Inflammatory macrophage treated with lipopolysaccharide for 1 hour (primary cell): ENCODE data around the gene HORMAD1.
"Not testable (repeated sequence)": the region's sequence is repeated elsewhere in the genome, so short reads cannot be mapped to it uniquely, and the experiment has no call there.

ENCODE experiments used
- DNase-seq, 2 donors: peaks; one replicate each; pipeline ENCODE4 v3.0.0-alpha.2; 2020 to 2022

HORMAD1 gene

DNA sequence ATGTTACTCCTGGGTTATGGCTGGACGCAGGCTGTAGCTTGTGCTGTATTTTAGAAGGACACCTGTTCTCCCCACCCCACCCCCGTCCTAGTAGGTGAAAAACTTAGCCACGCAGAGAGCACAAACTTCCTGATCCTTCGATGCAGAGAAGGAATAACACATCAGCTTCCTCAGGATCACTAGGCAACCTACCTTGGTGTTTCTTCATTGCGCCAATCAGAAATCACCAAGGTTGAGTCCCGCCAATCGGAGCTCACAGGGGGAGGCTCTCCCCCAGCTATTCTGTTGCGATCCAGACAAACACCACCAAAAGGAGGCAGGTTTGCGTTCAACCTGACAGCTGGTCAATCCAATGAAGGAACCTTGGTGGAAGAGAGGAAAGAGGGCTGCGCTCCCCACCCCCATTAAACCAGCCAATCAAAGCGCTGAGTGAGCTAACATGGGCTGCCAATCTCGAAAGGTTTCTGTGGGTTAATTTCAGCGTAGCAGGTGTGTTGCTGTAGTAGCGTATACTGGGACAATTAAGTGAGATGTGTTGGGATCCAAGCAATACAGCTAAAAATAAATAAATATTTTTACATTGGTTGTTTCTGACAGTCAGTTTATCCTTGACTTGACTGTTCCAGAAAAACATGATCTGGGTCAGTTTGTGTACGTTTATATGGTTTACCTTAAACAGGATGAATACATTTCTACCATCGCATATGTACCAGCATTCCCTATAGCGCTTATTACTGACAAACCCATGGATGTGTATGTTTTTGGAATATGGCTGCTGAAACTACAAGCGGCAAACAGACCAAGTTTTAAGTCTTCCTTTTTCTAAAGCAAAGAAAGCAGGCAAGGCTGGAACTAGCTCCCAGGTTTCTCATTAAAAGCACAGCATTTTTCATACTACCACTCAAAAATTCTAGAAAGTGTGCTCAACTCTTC lies 23.4 kb downstream of the HORMAD1 start, which contains the start of gene GOLPH3L:
Gene GOLPH3L, minus strand, starts transcription at position 160 of the 933 bp plus-strand sequence. CDS start 2,316 bp downstream, outside the sequence.
- DNase-seq = peak; percentile 67 to 83

DNA sequence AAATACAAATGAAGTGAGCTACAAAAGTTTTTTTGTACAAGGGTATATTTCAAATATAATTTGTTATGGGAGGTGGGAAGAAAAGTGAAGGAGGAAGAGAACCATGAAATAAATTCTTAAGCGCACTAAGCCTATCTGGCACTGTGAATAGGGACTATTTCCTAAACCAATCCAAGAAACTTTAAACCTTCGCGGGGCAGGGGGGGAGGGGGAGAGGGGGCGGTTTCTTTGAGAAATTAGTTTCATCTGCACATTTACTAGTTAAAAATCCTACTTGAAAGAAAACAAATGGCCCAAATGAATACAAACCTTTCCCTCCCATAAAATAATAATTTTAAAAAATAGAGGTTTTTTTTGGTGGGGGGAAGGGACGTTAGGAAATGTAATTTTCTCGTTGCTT lies 24.1 kb downstream of the HORMAD1 start:
- DNase-seq = no peak

GRCh38 chr1:150696162-150696561 lies 24.5 kb downstream of the HORMAD1 start:
- no peak for DNase-seq

GRCh38 chr1:150695561-150695960 lies 25.1 kb downstream of the HORMAD1 start:
- no peak for DNase-seq

DNA sequence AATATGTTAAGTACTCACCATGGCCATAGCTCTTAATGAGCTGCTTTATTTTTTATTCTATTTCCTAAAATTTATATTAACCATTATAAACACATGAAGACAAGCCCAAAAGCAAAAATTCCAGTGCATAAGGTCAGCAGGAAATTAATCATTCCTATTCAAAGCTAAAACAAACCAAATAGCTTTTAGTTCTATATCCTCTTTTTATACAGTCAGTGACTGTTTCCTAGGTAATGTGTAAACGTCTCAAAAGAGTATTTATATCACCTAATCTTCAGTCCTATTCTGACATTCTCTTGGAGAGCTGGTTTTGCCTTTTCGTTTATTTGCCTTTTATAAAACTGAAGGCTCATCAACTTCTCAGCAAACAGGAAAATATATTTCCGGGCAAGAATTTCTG lies 28.0 kb downstream of the HORMAD1 start:
- DNase-seq = no peak

DNA sequence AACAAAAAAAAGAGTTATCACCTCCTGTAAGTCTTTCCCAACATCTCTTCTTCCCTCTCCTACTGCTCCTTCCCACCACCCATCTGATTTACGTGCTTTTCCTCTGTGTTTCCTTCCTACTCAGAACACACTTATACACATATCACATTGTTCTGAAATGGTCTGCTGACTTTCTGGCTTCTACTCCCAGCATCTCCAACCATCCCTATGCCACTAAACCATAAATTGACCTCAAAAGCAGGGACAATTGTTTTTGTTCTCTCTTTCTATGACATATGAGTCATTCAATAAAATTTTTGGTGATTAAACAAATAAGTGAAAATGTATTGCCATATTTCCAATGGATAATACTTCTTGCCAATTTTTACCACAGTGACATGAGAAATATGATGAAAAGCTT lies 31.9 kb downstream of the HORMAD1 start:
- DNase-seq = no peak

DNA sequence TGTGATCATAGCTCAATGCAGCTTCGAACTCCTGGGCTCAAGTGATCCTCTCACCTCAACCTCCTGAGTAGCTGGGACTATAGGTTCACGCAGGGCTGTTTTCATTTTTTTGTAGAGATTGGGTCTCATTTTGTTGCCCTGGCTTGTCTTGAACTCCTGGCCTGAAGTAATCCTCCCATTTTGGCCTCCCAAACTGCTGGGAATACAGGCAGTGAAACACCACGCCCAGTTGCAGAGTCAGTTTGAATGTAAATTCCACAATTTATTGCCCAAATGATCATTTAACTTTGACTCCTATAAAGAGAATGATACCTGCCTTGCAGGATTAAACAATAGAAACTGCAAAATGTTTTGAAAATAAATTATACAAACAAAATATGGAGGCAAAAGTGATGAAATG lies 34.4 kb downstream of the HORMAD1 start:
- DNase-seq = no peak

DNA sequence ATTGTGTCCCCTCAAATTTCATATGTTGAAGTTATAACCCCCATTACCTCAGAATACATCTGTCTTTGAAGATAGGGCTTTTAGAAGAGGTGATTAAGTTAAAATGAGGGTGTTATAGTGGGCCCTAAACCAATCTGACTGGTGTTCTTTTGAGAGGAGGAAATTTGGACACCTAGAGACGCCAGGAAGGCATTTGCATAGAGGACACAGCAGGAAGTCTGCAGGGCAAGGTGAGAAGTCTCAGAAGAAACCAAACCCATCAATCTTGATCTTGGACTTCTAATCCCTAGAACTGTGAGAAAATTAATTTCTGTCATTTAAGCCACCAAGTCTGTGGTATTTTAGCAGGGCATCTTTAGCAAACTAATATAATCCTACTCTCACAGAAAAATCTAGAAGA lies 36.8 kb downstream of the HORMAD1 start:
- DNase-seq = no peak

GRCh38 chr1:150678988-150679387 lies 41.7 kb downstream of the HORMAD1 start:
- no peak for DNase-seq

DNA sequence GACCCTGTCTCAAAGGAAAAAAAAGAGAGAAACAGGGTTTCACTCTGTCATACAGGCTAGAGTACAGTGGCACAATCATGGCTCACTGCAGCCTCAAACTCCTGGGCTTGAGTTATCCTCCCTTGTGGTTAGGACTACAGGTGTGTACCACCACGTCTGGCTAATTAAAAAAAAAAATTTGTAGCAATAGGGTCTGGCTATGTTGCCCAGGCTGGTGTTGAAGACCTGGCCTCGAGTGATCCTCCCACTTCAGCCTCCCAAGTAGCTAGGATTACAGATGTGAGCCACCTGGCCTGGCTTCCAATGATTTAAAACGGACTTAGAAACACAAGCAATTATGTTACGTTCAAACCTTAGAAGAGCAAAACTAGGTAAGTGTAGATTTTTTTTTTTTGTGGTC lies 45.8 kb downstream of the HORMAD1 start:
- no peak for DNase-seq

GRCh38 chr1:150663321-150663720 lies 57.4 kb downstream of the HORMAD1 start:
- no peak for DNase-seq

GRCh38 chr1:150662811-150663210 lies 57.9 kb downstream of the HORMAD1 start:
- no peak for DNase-seq

- DNase-seq = no peak
These were observed 59.5 kb downstream of the HORMAD1 start for GRCh38 chr1:150661156-150661555.

- no peak for DNase-seq
These were observed 60.1 kb downstream of the HORMAD1 start for GRCh38 chr1:150660584-150660983.

DNA sequence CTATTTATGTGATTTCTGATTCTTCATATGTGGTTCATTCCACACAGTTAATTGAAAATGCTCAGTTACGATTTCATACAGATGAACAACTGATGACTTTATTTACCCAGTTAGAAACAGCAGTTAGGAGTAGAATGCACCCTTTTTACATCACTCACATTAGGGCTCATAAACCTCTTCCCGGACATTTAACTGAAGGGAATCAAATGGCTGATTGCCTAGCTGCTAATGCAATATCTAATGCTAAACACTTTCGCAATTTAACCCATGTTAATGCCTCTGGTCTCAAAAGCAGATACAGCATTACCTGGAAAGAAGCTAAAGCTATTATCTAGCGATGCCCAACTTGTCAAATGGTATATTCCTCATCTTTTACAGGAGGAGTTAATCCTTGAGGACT lies 63.6 kb downstream of the HORMAD1 start:
- DNase-seq = not testable (repeated sequence)

GRCh38 chr1:150654635-150655034 lies 66.1 kb downstream of the HORMAD1 start:
- DNase-seq = not testable (repeated sequence)

DNA sequence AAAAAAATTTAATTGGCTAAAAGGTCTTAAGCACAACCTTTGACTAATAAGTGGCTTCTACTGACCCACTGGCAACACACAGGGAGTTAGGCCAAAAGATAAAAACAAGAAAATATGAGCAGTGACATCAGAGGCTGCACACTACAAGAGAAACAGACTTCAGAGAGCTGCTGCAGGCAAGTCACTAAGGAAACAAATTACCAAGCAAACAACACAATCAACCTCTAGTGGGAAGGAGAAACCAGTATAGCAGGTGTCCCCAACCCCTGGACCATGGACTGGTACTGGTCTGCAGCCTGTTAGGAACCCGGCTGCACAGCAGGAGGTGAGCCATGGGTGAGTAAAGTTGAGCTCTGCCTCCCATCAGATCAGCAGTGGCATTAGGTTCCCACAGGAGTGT lies 70.5 kb downstream of the HORMAD1 start:
- DNase-seq = no peak

DNA sequence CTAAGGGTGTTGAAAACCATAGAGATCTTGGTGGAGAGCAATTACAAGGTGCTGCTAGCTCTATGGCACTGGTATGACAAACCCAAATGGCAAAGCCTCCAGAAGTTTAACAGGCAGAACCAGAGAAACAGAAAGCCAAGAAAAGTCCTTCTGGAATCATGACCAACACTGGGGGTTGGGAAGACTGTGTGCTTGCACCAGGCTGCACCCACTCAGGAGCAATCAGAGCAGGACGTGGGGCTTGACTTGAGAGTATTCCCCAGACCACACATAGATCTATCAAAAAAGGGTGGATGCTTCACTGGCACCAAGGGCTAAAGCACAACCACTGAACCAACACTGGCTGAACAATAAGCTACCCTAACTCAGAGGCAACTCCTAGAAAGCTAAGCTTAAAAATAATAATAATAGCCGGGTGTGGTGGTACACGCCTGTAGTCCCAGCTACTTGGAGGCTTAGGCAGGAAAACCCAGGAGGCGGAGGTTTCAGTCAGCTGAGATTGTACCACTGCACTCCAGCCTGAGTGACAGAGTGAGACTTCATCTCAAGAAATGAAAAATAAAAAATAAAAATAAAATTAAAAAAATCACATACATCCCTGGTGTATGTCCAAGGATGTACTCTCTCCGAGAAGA lies 71.1 kb downstream of the HORMAD1 start:
- DNase-seq = no peak
